Liver (tissue), 3 donors: ENCODE results near the gene TTC7B.

ENCODE experiments used
- HNF4G ChIP-seq: IDR thresholded peaks from 2 replicates; pipeline ENCODE4 v1.6.1; 2016; ENCODE audit warnings: antibody characterized with exemption
- RAD21 ChIP-seq, 2 donors: IDR thresholded peaks; 2 replicates each; pipeline ENCODE4 v1.6.1; 2016; ENCODE audit warnings: antibody characterized with exemption in 2 of 2, mild to moderate bottlenecking in 2 of 2
- SP1 ChIP-seq: IDR thresholded peaks from 2 replicates; pipeline ENCODE4 v1.6.1; 2018; ENCODE audit warnings: antibody characterized with exemption, mild to moderate bottlenecking
- TF ChIP-seq, protein P1 (sequence below): fragments of 150-350 bp; IDR thresholded peaks from 2 replicates; pipeline ENCODE4 v1.5.1; 2017; ENCODE audit warnings: improper control_type of control experiment, low read depth, low read length; ENCODE audit not compliant: missing input control
- TF ChIP-seq, protein P2 (sequence below): IDR thresholded peaks from 2 replicates; pipeline ENCODE4 v1.6.1; 2016; ENCODE audit warnings: antibody characterized with exemption
- donor health status: healthy.
- donor health status: healthy.

DNA sequence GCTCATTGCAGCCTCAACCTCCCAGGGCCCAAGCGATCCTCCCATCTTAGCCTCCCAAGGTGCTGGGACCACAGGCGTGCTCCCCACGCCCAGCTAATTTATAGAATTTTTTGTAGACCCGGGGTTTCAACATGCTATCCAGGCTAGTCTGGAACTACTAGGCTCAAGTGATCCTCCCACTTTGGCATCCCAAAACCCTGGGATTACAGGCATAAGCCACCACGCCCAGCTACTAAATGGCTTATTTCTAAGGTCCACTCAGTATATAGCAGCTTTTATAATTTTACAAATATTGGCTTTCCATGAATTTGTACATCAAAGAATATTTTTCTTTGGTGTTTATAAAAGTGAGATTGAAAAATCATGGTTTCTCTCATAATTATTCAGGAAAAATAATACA is 167.8 kb downstream of the TTC7B start:
- TF ChIP-seq, protein P1, sequence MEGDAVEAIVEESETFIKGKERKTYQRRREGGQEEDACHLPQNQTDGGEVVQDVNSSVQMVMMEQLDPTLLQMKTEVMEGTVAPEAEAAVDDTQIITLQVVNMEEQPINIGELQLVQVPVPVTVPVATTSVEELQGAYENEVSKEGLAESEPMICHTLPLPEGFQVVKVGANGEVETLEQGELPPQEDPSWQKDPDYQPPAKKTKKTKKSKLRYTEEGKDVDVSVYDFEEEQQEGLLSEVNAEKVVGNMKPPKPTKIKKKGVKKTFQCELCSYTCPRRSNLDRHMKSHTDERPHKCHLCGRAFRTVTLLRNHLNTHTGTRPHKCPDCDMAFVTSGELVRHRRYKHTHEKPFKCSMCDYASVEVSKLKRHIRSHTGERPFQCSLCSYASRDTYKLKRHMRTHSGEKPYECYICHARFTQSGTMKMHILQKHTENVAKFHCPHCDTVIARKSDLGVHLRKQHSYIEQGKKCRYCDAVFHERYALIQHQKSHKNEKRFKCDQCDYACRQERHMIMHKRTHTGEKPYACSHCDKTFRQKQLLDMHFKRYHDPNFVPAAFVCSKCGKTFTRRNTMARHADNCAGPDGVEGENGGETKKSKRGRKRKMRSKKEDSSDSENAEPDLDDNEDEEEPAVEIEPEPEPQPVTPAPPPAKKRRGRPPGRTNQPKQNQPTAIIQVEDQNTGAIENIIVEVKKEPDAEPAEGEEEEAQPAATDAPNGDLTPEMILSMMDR = no peak
- TF ChIP-seq, protein P2, sequence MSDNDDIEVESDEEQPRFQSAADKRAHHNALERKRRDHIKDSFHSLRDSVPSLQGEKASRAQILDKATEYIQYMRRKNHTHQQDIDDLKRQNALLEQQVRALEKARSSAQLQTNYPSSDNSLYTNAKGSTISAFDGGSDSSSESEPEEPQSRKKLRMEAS = no peak
- no peak for TF ChIP-seq RAD21 (IDR thresholded peaks at IDR 0.05)
- TF ChIP-seq HNF4G = no peak
- no peak for TF ChIP-seq SP1
